ENCODE data around the gene PLGRKT. TPM values are rescaled to one million over a fixed set of nuclear protein-coding genes. Genes with fewer than 3 reads are reported as not detected.

PLGRKT gene
- total and polyA plus RNA-seq, 2 experiments from 2014 or later, result 28.3 to 40.3 TPM

- H3K79me2 ChIP-seq (ENCODE audit: insufficient read depth), result no peaks in the 10 kb centered on the region
- H3K4me1 ChIP-seq (ENCODE audit: insufficient read depth), result no peaks in the 10 kb centered on the region
- no peak overlapping the region for H3K4me3 ChIP-seq
- H3K9ac ChIP-seq, result no peak overlapping the region
- H3K9me2 ChIP-seq (ENCODE audit: insufficient read depth), result no peaks in the 10 kb centered on the region
- no peak for DNase-seq
- H3K9me3 ChIP-seq (ENCODE audit: low read depth), result no peaks in the 10 kb centered on the region
- in situ Hi-C loops (cut with MboI), result no loop called here
- H3K27ac ChIP-seq, result no peak overlapping the region
- H3K27me3 ChIP-seq (replicated peaks; ENCODE audit: insufficient read depth), result no peaks in the 10 kb centered on the region
- H3K4me2 ChIP-seq (ENCODE audit: unreplicated experiment), result no peak overlapping the region
- no peaks in the 10 kb centered on the region for H4K20me1 ChIP-seq (ENCODE audit: insufficient read depth)
- no peak overlapping the region for H2AFZ ChIP-seq
- no peak for TF ChIP-seq EZH2 (IDR thresholded peaks at IDR 0.05; ENCODE audit: insufficient read depth, poor library complexity, severe bottlenecking)
- TF ChIP-seq EZH2phosphoT487 (IDR thresholded peaks at IDR 0.05; ENCODE audit: insufficient read depth, low read depth), result no peak
- 0 out of 2 replicates have a peak, but pooled peaks cover 3% of the 10 kb centered on the region for H3K36me3 ChIP-seq (ENCODE audit: low read depth)
- H3F3A ChIP-seq (ENCODE audit: insufficient read depth), result no peaks in the 10 kb centered on the region
These were observed 10.7 kb downstream of the PLGRKT start for GRCh38 chr9:5427005-5427404.

GRCh38 chr9:5425006-5425628 is 12.6 kb downstream of the PLGRKT start:
- 94 to 98% methylated on average over 2 of the region's 2 CpGs for WGBS, 2 experiments (ENCODE audit: low coverage in 1 of 2, low lambda C conversion rate in 2 of 2, missing lambda C conversion rate in 2 of 2)
- H3K79me2 ChIP-seq (ENCODE audit: insufficient read depth), result no peaks in the 10 kb centered on the region
- in situ Hi-C loops (cut with MboI), result no loop called here

GRCh38 chr9:5422276-5422675 is 15.4 kb downstream of the PLGRKT start:
- Histone ChIP-seq H3K9ac (no peak overlapping the region), H3K4me3 (no peak overlapping the region), H3K27ac (no peak overlapping the region), H3K4me2 (ENCODE audit: unreplicated experiment) (no peak overlapping the region), H3K4me1 (ENCODE audit: insufficient read depth) (no peaks in the 10 kb centered on the region), H3K36me3 (ENCODE audit: low read depth) (no peaks in the 10 kb centered on the region), H3F3A (ENCODE audit: insufficient read depth) (no peaks in the 10 kb centered on the region), H4K20me1 (ENCODE audit: insufficient read depth) (no peaks in the 10 kb centered on the region), H2AFZ (no peak overlapping the region), H3K9me2 (ENCODE audit: insufficient read depth) (no peaks in the 10 kb centered on the region), H3K27me3 (replicated peaks; ENCODE audit: insufficient read depth) (no peaks in the 10 kb centered on the region), H3K9me3 (ENCODE audit: low read depth) (no peaks in the 10 kb centered on the region), H3K79me2 (ENCODE audit: insufficient read depth) (no peaks in the 10 kb centered on the region)
- in situ Hi-C loops (cut with MboI), result no loop called here
- DNase-seq, result no peak
- no peak for TF ChIP-seq EZH2phosphoT487 (IDR thresholded peaks at IDR 0.05; ENCODE audit: insufficient read depth, low read depth)
- TF ChIP-seq EZH2 (IDR thresholded peaks at IDR 0.05; ENCODE audit: insufficient read depth, poor library complexity, severe bottlenecking), result no peak
- 100% methylated on average over 1 of the region's 1 CpG for WGBS, 2 experiments (ENCODE audit: low coverage in 1 of 2, low lambda C conversion rate in 2 of 2, missing lambda C conversion rate in 2 of 2)

More at GRCh38 chr9:5425006-5425628, 12.6 kb downstream of the PLGRKT start:
- Histone ChIP-seq H3K9ac (no peak overlapping the region), H4K20me1 (ENCODE audit: insufficient read depth) (no peaks in the 10 kb centered on the region), H3K9me3 (ENCODE audit: low read depth) (no peaks in the 10 kb centered on the region), H3K9me2 (ENCODE audit: insufficient read depth) (no peaks in the 10 kb centered on the region), H3K27ac (no peak overlapping the region), H3F3A (ENCODE audit: insufficient read depth) (no peaks in the 10 kb centered on the region), H3K4me2 (ENCODE audit: unreplicated experiment) (no peak overlapping the region), H2AFZ (no peak overlapping the region), H3K4me3 (no peak overlapping the region), H3K4me1 (ENCODE audit: insufficient read depth) (no peaks in the 10 kb centered on the region), H3K36me3 (ENCODE audit: low read depth) (no peaks in the 10 kb centered on the region), H3K27me3 (replicated peaks; ENCODE audit: insufficient read depth) (no peaks in the 10 kb centered on the region)
- DNase-seq, result peak; percentile 29
- no peak for TF ChIP-seq EZH2 (IDR thresholded peaks at IDR 0.05; ENCODE audit: insufficient read depth, poor library complexity, severe bottlenecking)
- no peak for TF ChIP-seq EZH2phosphoT487 (IDR thresholded peaks at IDR 0.05; ENCODE audit: insufficient read depth, low read depth)

GRCh38 chr9:5421163-5421562 is 16.6 kb downstream of the PLGRKT start:
- Histone ChIP-seq H3K9me2 (ENCODE audit: insufficient read depth) (no peaks in the 10 kb centered on the region), H3K9ac (no peak overlapping the region), H3K4me1 (ENCODE audit: insufficient read depth) (no peaks in the 10 kb centered on the region), H3K4me2 (ENCODE audit: unreplicated experiment) (no peak overlapping the region), H3K27me3 (replicated peaks; ENCODE audit: insufficient read depth) (no peaks in the 10 kb centered on the region), H3K27ac (no peak overlapping the region), H3K36me3 (ENCODE audit: low read depth) (no peaks in the 10 kb centered on the region), H3K4me3 (no peak overlapping the region), H3K79me2 (ENCODE audit: insufficient read depth) (no peaks in the 10 kb centered on the region), H3F3A (ENCODE audit: insufficient read depth) (no peaks in the 10 kb centered on the region), H4K20me1 (ENCODE audit: insufficient read depth) (no peaks in the 10 kb centered on the region), H3K9me3 (ENCODE audit: low read depth) (no peaks in the 10 kb centered on the region), H2AFZ (no peak overlapping the region)
- no peak for TF ChIP-seq EZH2 (IDR thresholded peaks at IDR 0.05; ENCODE audit: insufficient read depth, poor library complexity, severe bottlenecking)
- no peak for TF ChIP-seq EZH2phosphoT487 (IDR thresholded peaks at IDR 0.05; ENCODE audit: insufficient read depth, low read depth)
- in situ Hi-C loops (cut with MboI), result no loop called here
- 94 to 96% methylated on average over 2 of the region's 2 CpGs for WGBS, 2 experiments (ENCODE audit: low coverage in 1 of 2, low lambda C conversion rate in 2 of 2, missing lambda C conversion rate in 2 of 2)
- no peak for DNase-seq

- H3K4me1 ChIP-seq (ENCODE audit: insufficient read depth), result no peaks in the 10 kb centered on the region
- no peaks in the 10 kb centered on the region for H3K79me2 ChIP-seq (ENCODE audit: insufficient read depth)
- H3K9ac ChIP-seq, result no peak overlapping the region
- no peak for TF ChIP-seq EZH2phosphoT487 (IDR thresholded peaks at IDR 0.05; ENCODE audit: insufficient read depth, low read depth)
- TF ChIP-seq EZH2 (IDR thresholded peaks at IDR 0.05; ENCODE audit: insufficient read depth, poor library complexity, severe bottlenecking), result no peak
- no peaks in the 10 kb centered on the region for H4K20me1 ChIP-seq (ENCODE audit: insufficient read depth)
- H3K9me3 ChIP-seq (ENCODE audit: low read depth), result no peaks in the 10 kb centered on the region
- H3K9me2 ChIP-seq (ENCODE audit: insufficient read depth), result no peaks in the 10 kb centered on the region
- in situ Hi-C loops (cut with MboI), result loop anchor here (10.0 kb wide), 1 partner anchor 225 kb away; no protein-coding TSS in a partner anchor
- DNase-seq, result no peak
- H2AFZ ChIP-seq, result no peak overlapping the region
- no peaks in the 10 kb centered on the region for H3K36me3 ChIP-seq (ENCODE audit: low read depth)
- H3K4me2 ChIP-seq (ENCODE audit: unreplicated experiment), result no peak overlapping the region
- no peaks in the 10 kb centered on the region for H3F3A ChIP-seq (ENCODE audit: insufficient read depth)
- H3K27ac ChIP-seq, result no peak overlapping the region
- no peak overlapping the region for H3K4me3 ChIP-seq
- H3K27me3 ChIP-seq (replicated peaks; ENCODE audit: insufficient read depth), result no peaks in the 10 kb centered on the region
These were observed 17.7 kb downstream of the PLGRKT start for GRCh38 chr9:5419987-5420386.

Data from GM23248 (cell line).